Neural cell (in vitro differentiated cells): Measurements from ENCODE around the gene NT5DC3. TPM values are rescaled to one million over a fixed set of nuclear protein-coding genes. Genes with fewer than 3 reads are reported as not detected.
A peak's percentile ranks its signal among the peaks of the same experiment; 100 is the strongest.

Experiments
- H2AFZ ChIP-seq: fragments of 200-600, 300-800 bp; sonication (generic), shearing (Covaris generic); 2 replicates; pipeline ENCODE4 v1.6.0; 2014; ENCODE audit warnings: low read depth, mild to moderate bottlenecking, antibody characterized with exemption, low read length, moderate library complexity
- H3F3A ChIP-seq: fragments of 200-600 bp; shearing (Covaris generic); 2 replicates; pipeline ENCODE4 v1.6.1; 2016; ENCODE audit warnings: mild to moderate bottlenecking, moderate library complexity, mixed read lengths, antibody characterized with exemption, low read length; ENCODE audit not compliant: insufficient read depth, poor library complexity, severe bottlenecking
- H3K27ac ChIP-seq: fragments of 200-600, 300-800 bp; sonication (generic), shearing (Covaris generic); 2 replicates; pipeline ENCODE4 v1.5.1; 2014; ENCODE audit warnings: mild to moderate bottlenecking, low read length, moderate library complexity
- H3K27me3 ChIP-seq: fragments of 300-800, 200-600 bp; sonication (generic), shearing (Covaris generic); 2 replicates; pipeline ENCODE4 v1.6.0; 2014; ENCODE audit warnings: mild to moderate bottlenecking, low read depth, low read length, moderate library complexity; ENCODE audit not compliant: insufficient read depth
- H3K36me3 ChIP-seq: fragments of 300-800, 200-600 bp; sonication (generic), shearing (Covaris generic); 2 replicates; pipeline ENCODE4 v1.5.1; 2014; ENCODE audit warnings: mild to moderate bottlenecking, antibody characterized with exemption, low read length, moderate library complexity; ENCODE audit not compliant: insufficient read depth
- H3K4me2 ChIP-seq: fragments of 300-800, 200-600 bp; sonication (generic), shearing (Covaris generic); 2 replicates; pipeline ENCODE4 v1.6.0; 2014; ENCODE audit warnings: mild to moderate bottlenecking, low read length
- H3K4me3 ChIP-seq: fragments of 300-800, 200-600 bp; sonication (generic), shearing (Covaris generic); 2 replicates; pipeline ENCODE4 v1.5.1; 2014; ENCODE audit warnings: mild to moderate bottlenecking, low read length, moderate library complexity
- H3K79me2 ChIP-seq: fragments of 200-600 bp; shearing (Covaris generic); replicated peaks from 2 replicates; pipeline ENCODE4 v1.6.0; 2014; ENCODE audit warnings: mild to moderate bottlenecking, low read length, moderate library complexity; ENCODE audit not compliant: insufficient read depth
- H3K9ac ChIP-seq: fragments of 300-800, 200-600 bp; sonication (generic), shearing (Covaris generic); 2 replicates; pipeline ENCODE4 v1.6.1; 2016; ENCODE audit warnings: mild to moderate bottlenecking, low read length, mixed read lengths
- H3K9me2 ChIP-seq: fragments of 200-600 bp; shearing (Covaris generic); 2 replicates; pipeline ENCODE4 v1.6.1; 2016; ENCODE audit warnings: mild to moderate bottlenecking, low read length, mixed read lengths; ENCODE audit not compliant: insufficient read depth
- H3K9me3 ChIP-seq: fragments of 200-600, 300-800 bp; sonication (generic), shearing (Covaris generic); 2 replicates; pipeline ENCODE4 v1.6.1; 2016; ENCODE audit warnings: mild to moderate bottlenecking, mixed run types, low read length, moderate library complexity, mixed read lengths
- H4K20me1 ChIP-seq: fragments of 200-600 bp; shearing (Covaris generic); 2 replicates; pipeline ENCODE4 v1.6.1; 2016; ENCODE audit warnings: mild to moderate bottlenecking, mixed run types; ENCODE audit not compliant: insufficient read depth
- EP300 ChIP-seq: fragments of 450-650 bp; conservative IDR thresholded peaks from 2 replicates; pipeline ENCODE4 v1.6.1; 2014; ENCODE audit warnings: antibody characterized with exemption, mild to moderate bottlenecking, moderate library complexity; ENCODE audit not compliant: poor library complexity, severe bottlenecking
- EZH2 ChIP-seq: fragments of 200-600, 300-800 bp; shearing (Covaris generic), sonication (generic); IDR thresholded peaks from 2 replicates; pipeline ENCODE4 v1.6.1; 2014; ENCODE audit warnings: antibody characterized with exemption, low read length, borderline replicate concordance, mild to moderate bottlenecking; ENCODE audit not compliant: insufficient read depth, poor library complexity, severe bottlenecking
- MXI1 ChIP-seq: fragments of 450-650 bp; conservative IDR thresholded peaks from 2 replicates; pipeline ENCODE4 v1.6.1; 2014; ENCODE audit warnings: antibody characterized with exemption, mild to moderate bottlenecking; ENCODE audit not compliant: poor library complexity, severe bottlenecking
- POLR2AphosphoS5 ChIP-seq: IDR thresholded peaks from 2 replicates; pipeline ENCODE4 v1.6.1; 2012
- RAD21 ChIP-seq: fragments of 450-650 bp; conservative IDR thresholded peaks from 2 replicates; pipeline ENCODE4 v1.6.1; 2014; ENCODE audit warnings: antibody characterized with exemption, mild to moderate bottlenecking, moderate library complexity
- SMC3 ChIP-seq: fragments of 450-650 bp; conservative IDR thresholded peaks from 2 replicates; pipeline ENCODE4 v1.6.1; 2014; ENCODE audit warnings: antibody characterized with exemption, mild to moderate bottlenecking, moderate library complexity; ENCODE audit not compliant: poor library complexity
- TAF1 ChIP-seq: IDR thresholded peaks from 2 replicates; pipeline ENCODE4 v1.6.1; 2012; ENCODE audit warnings: low read depth
- polyA plus RNA-seq: library from polyadenylated mRNA; depleted of rRNA; stranded (reverse); fragments of >200 nt; gene quantifications from 2 replicates; pipeline ENCODE4 v1.2.3, GENCODE V29; 2014
- TF ChIP-seq, protein P1 (sequence below): fragments of 450-650 bp; IDR thresholded peaks from 2 replicates; pipeline ENCODE4 v1.5.1; 2014; ENCODE audit warnings: antibody characterized with exemption, mild to moderate bottlenecking, moderate library complexity; ENCODE audit not compliant: poor library complexity, severe bottlenecking
- TF ChIP-seq, protein P2 (sequence below): IDR thresholded peaks from 2 replicates; pipeline ENCODE4 v1.6.1; 2012; ENCODE audit warnings: borderline replicate concordance

NT5DC3 gene
- polyA plus RNA-seq, 1 donor from 2014 or later: 4.0 TPM

DNA sequence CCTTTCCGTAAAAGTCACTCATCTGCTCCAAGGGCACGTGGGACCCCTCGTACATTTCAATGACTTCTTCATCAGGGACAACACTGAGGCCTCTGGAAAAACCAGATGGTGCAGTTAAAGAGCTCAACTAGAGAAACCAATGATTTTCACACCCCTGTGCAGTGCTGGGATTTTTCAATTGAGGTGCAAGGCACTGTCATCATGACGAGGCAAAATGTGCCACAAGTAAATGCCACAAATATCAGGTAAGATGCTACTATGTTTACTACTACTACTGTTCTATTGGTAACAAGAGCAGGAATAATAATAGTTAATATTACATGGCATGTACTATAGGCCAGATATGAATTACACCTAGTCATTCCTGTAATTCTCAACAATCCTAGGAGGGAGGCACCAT is 42.4 kb downstream of the NT5DC3 start:
- no peak for TF ChIP-seq TAF1
- TF ChIP-seq POLR2AphosphoS5: no peak
- no peak for TF ChIP-seq RAD21
- TF ChIP-seq SMC3: no peak
- no peak for TF ChIP-seq EP300
- no peak for TF ChIP-seq EZH2
- TF ChIP-seq, protein P1, sequence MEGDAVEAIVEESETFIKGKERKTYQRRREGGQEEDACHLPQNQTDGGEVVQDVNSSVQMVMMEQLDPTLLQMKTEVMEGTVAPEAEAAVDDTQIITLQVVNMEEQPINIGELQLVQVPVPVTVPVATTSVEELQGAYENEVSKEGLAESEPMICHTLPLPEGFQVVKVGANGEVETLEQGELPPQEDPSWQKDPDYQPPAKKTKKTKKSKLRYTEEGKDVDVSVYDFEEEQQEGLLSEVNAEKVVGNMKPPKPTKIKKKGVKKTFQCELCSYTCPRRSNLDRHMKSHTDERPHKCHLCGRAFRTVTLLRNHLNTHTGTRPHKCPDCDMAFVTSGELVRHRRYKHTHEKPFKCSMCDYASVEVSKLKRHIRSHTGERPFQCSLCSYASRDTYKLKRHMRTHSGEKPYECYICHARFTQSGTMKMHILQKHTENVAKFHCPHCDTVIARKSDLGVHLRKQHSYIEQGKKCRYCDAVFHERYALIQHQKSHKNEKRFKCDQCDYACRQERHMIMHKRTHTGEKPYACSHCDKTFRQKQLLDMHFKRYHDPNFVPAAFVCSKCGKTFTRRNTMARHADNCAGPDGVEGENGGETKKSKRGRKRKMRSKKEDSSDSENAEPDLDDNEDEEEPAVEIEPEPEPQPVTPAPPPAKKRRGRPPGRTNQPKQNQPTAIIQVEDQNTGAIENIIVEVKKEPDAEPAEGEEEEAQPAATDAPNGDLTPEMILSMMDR: no peak
- TF ChIP-seq, protein P2, sequence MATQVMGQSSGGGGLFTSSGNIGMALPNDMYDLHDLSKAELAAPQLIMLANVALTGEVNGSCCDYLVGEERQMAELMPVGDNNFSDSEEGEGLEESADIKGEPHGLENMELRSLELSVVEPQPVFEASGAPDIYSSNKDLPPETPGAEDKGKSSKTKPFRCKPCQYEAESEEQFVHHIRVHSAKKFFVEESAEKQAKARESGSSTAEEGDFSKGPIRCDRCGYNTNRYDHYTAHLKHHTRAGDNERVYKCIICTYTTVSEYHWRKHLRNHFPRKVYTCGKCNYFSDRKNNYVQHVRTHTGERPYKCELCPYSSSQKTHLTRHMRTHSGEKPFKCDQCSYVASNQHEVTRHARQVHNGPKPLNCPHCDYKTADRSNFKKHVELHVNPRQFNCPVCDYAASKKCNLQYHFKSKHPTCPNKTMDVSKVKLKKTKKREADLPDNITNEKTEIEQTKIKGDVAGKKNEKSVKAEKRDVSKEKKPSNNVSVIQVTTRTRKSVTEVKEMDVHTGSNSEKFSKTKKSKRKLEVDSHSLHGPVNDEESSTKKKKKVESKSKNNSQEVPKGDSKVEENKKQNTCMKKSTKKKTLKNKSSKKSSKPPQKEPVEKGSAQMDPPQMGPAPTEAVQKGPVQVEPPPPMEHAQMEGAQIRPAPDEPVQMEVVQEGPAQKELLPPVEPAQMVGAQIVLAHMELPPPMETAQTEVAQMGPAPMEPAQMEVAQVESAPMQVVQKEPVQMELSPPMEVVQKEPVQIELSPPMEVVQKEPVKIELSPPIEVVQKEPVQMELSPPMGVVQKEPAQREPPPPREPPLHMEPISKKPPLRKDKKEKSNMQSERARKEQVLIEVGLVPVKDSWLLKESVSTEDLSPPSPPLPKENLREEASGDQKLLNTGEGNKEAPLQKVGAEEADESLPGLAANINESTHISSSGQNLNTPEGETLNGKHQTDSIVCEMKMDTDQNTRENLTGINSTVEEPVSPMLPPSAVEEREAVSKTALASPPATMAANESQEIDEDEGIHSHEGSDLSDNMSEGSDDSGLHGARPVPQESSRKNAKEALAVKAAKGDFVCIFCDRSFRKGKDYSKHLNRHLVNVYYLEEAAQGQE: no peak
- TF ChIP-seq MXI1: no peak
- H2AFZ ChIP-seq: no peak overlapping the region
- no peaks in the 10 kb centered on the region for H4K20me1 ChIP-seq
- no peaks in the 10 kb centered on the region for H3K9me2 ChIP-seq
- H3K9me3 ChIP-seq: no peaks in the 10 kb centered on the region
- H3F3A ChIP-seq: peaks cover 3% of the 10 kb centered on the region
- no peaks in the 10 kb centered on the region for H3K79me2 ChIP-seq
- H3K9ac ChIP-seq: no peak overlapping the region
- no peak overlapping the region for H3K4me2 ChIP-seq
- no peak overlapping the region for H3K27ac ChIP-seq
- no peak overlapping the region for H3K4me3 ChIP-seq
- no peaks in the 10 kb centered on the region for H3K27me3 ChIP-seq
- H3K36me3 ChIP-seq: no peaks in the 10 kb centered on the region

DNA sequence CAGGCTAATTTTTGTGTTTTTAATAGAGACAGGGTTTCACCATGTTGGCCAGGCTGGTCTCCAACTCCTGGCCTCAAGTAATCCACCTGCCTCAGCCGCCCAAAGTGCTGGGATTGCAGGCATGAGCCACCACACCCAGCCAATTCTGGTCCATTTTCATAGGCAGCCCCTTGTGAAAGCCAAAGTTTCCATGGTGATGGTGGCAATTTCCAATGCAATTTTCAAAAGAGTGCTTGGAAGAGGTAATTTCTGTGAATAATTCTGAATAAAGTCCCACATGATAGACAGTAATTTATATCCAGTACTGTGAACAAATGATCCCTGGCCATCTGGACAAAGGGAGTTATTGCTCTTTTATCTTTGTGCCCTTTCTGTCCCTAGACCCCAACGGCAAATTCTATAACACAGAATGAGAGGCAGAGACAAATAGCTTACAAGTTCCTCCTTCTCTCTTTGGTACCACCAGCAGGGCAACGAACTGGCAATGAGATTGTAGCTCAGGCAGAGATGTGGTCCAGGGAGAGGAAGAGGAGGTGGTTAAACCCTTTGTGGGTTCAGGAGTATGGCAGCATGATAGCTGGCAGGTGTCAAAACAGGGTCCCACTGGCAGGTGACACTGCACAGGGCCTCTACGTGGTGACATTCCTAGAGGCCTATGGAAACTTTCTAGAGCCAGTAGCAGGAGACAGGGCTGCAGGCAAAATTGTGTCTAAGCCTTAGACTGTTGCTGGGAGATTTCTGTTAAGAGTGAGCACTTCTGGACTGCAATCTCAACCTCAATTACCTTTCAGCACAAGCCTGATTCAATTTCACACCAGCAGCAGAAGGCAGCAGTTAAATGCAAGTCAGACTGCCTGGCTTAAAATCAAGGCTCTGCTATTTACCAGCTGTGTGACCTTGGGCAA is 46.5 kb downstream of the NT5DC3 start:
- no peaks in the 10 kb centered on the region for H3K79me2 ChIP-seq
- peak overlapping the region; percentile 12 for H3K4me3 ChIP-seq
- no peaks in the 10 kb centered on the region for H3K9me2 ChIP-seq
- no peaks in the 10 kb centered on the region for H4K20me1 ChIP-seq
- TF ChIP-seq TAF1 (no peak), MXI1 (no peak), EP300 (peak; percentile 40)
- TF ChIP-seq, protein P2: no peak
- H3K27ac ChIP-seq: peak overlapping the region; percentile 45
- no peak overlapping the region for H3K9ac ChIP-seq
- H3K27me3 ChIP-seq: no peaks in the 10 kb centered on the region
- no peak overlapping the region for H2AFZ ChIP-seq
- no peaks in the 10 kb centered on the region for H3K9me3 ChIP-seq
- H3F3A ChIP-seq: peaks cover 3% of the 10 kb centered on the region
- no peaks in the 10 kb centered on the region for H3K36me3 ChIP-seq
- no peak overlapping the region for H3K4me2 ChIP-seq
